Measurements from ENCODE around the gene KIAA1210. TPM values are rescaled to one million over a fixed set of nuclear protein-coding genes. Genes with fewer than 3 reads are reported as not detected.

KIAA1210 gene
- total and polyA plus RNA-seq, 2 of the 13 experiments (the other 11 are each of a cell fraction or from before 2014, with no cell fraction given) = not detected

- FAIRE-seq (no peak), DNase-seq (ENCODE audit: low spot score) (no peak), ATAC-seq (no peak)
- Histone ChIP-seq H4K20me1 (ENCODE audit: insufficient read depth, low read length) (no peaks in the 10 kb centered on the region), H3K4me1 (ENCODE audit: insufficient read depth, low read length) (no peaks in the 10 kb centered on the region), H3K9ac (ENCODE audit: insufficient read depth, low read depth, low read length) (no peak overlapping the region), H3K36me3 (replicated peaks in 1 of 2; ENCODE audit: control insufficient read depth in 1 of 2, insufficient read depth in 2 of 2, low read length in 2 of 2) (no peaks in the 10 kb centered on the region), H3K79me2 (ENCODE audit: insufficient read depth, low read length) (no peaks in the 10 kb centered on the region), H3K27ac (ENCODE audit: extremely low read length, insufficient read depth, low read length) (no peak overlapping the region), H2AFZ (ENCODE audit: low read length) (no peak overlapping the region), H3K9me3 (ENCODE audit: low read length) (no peaks in the 10 kb centered on the region), H3K4me3 (replicated peaks in 1 of 3; ENCODE audit: insufficient read depth in 1 of 3, low read depth in 2 of 3, low read length in 3 of 3) (no peak overlapping the region), H3K27me3 (ENCODE audit: control insufficient read depth in 1 of 2, insufficient read depth in 2 of 2, low read length in 2 of 2) (no peaks in the 10 kb centered on the region), H3K4me2 (ENCODE audit: low read depth, low read length) (no peak overlapping the region)
- intact Hi-C loops (cut with micrococcal nuclease; ENCODE audit: unreplicated experiment) (no loop called here), in situ Hi-C loops (cut with HindIII; ENCODE audit: extremely low pct_ligation_motif_present, low pct_unique_long_range_greater_than_20kb) (no loop called here)
- POLR2A ChIA-PET = no interaction called here
- CTCF ChIA-PET (ENCODE audit: low intra/inter-chr PET ratio, low total read pairs) = no interaction called here
- no TSS peak for BruUV-seq (replicated peaks)
- WGBS (ENCODE audit: low lambda C conversion rate) = 0% methylated on average over 3 of the region's 3 CpGs
- TF ChIP-seq HCFC1 (IDR thresholded peaks at IDR 0.05; ENCODE audit: low read depth, low read length) (no peak), PRDM15 (CRISPR knock-in tag; IDR thresholded peaks at IDR 0.05) (no peak), ZBTB10 (CRISPR knock-in tag; IDR thresholded peaks at IDR 0.05; ENCODE audit: borderline replicate concordance) (no peak), HDAC1 (CRISPR knock-in tag; IDR thresholded peaks at IDR 0.05) (no peak), KMT2A (CRISPR knock-in tag; IDR thresholded peaks at IDR 0.05) (no peak), SKIL (CRISPR knock-in tag; IDR thresholded peaks at IDR 0.05; ENCODE audit: borderline replicate concordance) (no peak), ZSCAN21 (CRISPR knock-in tag; IDR thresholded peaks at IDR 0.05; ENCODE audit: borderline replicate concordance) (no peak), ZNF770 (CRISPR knock-in tag; IDR thresholded peaks at IDR 0.05) (no peak), ZBTB25 (CRISPR knock-in tag; IDR thresholded peaks at IDR 0.05) (no peak), ZBTB38 (CRISPR knock-in tag; IDR thresholded peaks at IDR 0.05) (no peak)
These were observed 30.6 kb upstream of the KIAA1210 start for GRCh38 chrX:119158226-119158625.
